ENCODE measurements around the gene GNAS. TPM values are rescaled to one million over a fixed set of nuclear protein-coding genes. Genes with fewer than 3 reads are reported as not detected.

The GNAS gene
- total and polyA plus RNA-seq, 9 of the 15 experiments (the other 6 are each of a cell fraction or from before 2014, with no cell fraction given) = 128 to 648 (median 266) TPM

DNA sequence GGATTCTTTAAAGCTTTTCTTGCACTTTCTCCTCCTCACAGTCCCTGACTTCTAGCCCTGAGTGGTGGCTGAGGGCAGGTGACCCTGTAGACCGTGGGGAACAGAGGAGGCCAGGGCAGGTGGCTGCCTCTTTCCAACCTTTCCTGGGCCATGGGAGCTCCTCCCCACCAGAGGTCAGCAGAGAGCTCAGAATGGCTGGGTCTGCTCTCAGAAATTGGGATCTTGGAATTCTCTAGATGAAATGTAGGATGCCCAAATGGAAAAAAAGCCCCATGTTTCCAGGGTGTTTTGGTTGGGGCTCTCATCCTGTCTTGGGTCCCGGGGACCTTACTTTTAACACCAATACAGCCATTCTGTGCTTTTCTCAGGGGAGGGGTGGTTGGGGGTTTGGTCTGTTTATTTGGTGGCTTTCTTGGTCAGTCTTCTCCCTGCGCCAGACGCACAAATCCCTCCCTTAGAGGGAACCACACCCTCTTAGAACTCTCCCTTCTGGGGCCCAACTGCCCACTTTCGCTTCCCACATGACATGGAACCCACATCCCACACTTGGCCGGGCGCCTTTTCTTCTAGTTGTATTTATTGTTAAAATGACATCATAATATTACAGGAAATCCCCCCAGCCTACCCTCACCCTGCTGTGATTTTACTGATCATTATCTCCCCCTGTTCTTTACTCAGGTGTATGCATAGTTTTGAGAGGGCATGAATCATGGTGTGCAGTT lies 17.9 kb downstream of the GNAS start (continued):
- TF ChIP-seq, protein P1, sequence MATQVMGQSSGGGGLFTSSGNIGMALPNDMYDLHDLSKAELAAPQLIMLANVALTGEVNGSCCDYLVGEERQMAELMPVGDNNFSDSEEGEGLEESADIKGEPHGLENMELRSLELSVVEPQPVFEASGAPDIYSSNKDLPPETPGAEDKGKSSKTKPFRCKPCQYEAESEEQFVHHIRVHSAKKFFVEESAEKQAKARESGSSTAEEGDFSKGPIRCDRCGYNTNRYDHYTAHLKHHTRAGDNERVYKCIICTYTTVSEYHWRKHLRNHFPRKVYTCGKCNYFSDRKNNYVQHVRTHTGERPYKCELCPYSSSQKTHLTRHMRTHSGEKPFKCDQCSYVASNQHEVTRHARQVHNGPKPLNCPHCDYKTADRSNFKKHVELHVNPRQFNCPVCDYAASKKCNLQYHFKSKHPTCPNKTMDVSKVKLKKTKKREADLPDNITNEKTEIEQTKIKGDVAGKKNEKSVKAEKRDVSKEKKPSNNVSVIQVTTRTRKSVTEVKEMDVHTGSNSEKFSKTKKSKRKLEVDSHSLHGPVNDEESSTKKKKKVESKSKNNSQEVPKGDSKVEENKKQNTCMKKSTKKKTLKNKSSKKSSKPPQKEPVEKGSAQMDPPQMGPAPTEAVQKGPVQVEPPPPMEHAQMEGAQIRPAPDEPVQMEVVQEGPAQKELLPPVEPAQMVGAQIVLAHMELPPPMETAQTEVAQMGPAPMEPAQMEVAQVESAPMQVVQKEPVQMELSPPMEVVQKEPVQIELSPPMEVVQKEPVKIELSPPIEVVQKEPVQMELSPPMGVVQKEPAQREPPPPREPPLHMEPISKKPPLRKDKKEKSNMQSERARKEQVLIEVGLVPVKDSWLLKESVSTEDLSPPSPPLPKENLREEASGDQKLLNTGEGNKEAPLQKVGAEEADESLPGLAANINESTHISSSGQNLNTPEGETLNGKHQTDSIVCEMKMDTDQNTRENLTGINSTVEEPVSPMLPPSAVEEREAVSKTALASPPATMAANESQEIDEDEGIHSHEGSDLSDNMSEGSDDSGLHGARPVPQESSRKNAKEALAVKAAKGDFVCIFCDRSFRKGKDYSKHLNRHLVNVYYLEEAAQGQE (IDR thresholded peaks at IDR 0.05; ENCODE audit: borderline replicate concordance) = peak; percentile 87
- TF ChIP-seq, protein P1 (CRISPR knock-in tag; IDR thresholded peaks at IDR 0.05; ENCODE audit: low read depth) = no peak
- peak; percentile 92; the same call in 1 of the 2 replicates for TF ChIP-seq STAG1 (CRISPR knock-in tag; IDR thresholded peaks at IDR 0.05; ENCODE audit: borderline replicate concordance)
